Measurements from ENCODE around the gene VPS35L. TPM values are rescaled to one million over a fixed set of nuclear protein-coding genes. Genes with fewer than 3 reads are reported as not detected.

VPS35L gene
- total RNA-seq, 2 experiments from 2014 or later: 33.9 to 38.0 TPM

DNA sequence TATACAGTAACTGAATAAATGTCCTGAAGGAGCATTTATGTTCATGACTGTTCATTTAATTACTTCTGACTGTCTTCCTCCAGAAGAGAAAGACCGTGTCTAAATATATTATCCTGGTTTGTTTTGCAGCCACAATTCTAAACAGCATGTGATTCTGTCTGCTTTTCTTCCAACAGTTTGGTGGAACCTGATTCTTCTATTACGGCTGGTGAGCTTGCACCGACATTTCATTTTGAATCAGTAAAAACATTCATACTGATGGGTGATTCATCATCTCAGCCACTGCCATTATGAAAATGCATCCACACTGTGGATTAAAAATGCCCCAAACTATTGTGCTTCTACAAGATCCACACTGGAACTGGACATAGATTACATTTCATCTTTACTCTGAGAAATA lies 145.6 kb downstream of the VPS35L start:
- DNase-seq: no peak
- Mint-ChIP-seq H3K9me3 (no peaks in the 10 kb centered on the region), H3K27me3 (no peaks in the 10 kb centered on the region), H3K4me3 (no peak overlapping the region), H3K27ac (no peak overlapping the region), H3K36me3 (peaks cover 66% of the 10 kb centered on the region), H3K4me1 (ENCODE audit: low read depth) (peaks cover 39% of the 10 kb centered on the region)
- intact Hi-C loops (cut with micrococcal nuclease): no loop called here
- POLR2A ChIA-PET: no interaction called here
- CTCF ChIA-PET: no interaction called here

DNA sequence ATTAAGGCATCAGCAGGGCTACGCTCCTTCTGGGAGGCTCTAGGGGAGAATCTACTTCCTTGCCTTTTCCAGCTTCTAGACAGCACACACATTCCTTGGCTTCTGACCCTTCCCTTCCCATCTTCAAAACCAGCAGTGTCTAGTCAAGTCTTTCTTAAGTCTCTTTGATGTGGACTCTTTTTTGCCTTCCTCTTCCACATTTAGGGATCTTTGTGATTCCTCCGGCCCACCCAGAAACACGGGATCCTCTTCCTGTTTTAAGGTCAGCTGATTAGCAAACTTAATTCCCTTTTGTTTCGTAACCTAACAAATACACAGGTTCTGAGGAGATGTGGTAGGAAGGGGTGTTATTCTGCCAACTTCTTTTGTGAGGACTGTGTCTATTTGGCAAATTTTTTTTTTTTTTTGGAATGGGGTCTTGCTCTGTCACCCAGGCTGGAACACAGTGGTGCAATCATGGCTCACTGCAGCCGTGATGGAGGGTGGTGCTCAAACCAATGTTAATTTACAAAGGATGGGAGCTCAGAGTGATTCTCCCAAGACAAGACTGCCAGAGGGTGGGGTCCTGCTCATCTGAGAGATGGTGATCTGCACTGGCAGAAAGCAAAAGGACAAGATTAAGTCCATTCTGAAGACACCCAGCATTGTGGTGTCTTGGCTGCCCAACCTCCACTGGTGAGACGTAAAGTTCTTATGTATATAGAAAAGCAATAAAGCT lies 147.8 kb downstream of the VPS35L start:
- Mint-ChIP-seq H3K27ac (no peak overlapping the region), H3K4me3 (no peak overlapping the region), H3K9me3 (no peaks in the 10 kb centered on the region), H3K36me3 (peaks cover 54% of the 10 kb centered on the region), H3K27me3 (no peaks in the 10 kb centered on the region), H3K4me1 (ENCODE audit: low read depth) (peaks cover 18% of the 10 kb centered on the region)
- DNase-seq: no peak
- ChIA-PET CTCF (no interaction called here), POLR2A (no interaction called here)
- intact Hi-C loops (cut with micrococcal nuclease): no loop called here

- Mint-ChIP-seq H3K36me3 (peaks cover 53% of the 10 kb centered on the region), H3K9me3 (no peaks in the 10 kb centered on the region), H3K4me3 (no peak overlapping the region), H3K27me3 (no peaks in the 10 kb centered on the region), H3K27ac (no peak overlapping the region), H3K4me1 (ENCODE audit: low read depth) (peaks cover 11% of the 10 kb centered on the region)
- intact Hi-C loops (cut with micrococcal nuclease): no loop called here
- DNase-seq: no peak
- ChIA-PET CTCF (no interaction called here), POLR2A (interaction anchor here (1.0 kb wide), 1 partner anchor 8 kb away, joined by 3 read pairs; no protein-coding TSS in a partner anchor)
These were observed 149.0 kb downstream of the VPS35L start for GRCh38 chr16:19704321-19705145.

GRCh38 chr16:19705146-19705501 lies 149.6 kb downstream of the VPS35L start:
- intact Hi-C loops (cut with micrococcal nuclease): no loop called here
- ChIA-PET POLR2A (interaction anchor here (1.0 kb wide), 1 partner anchor 9 kb away, joined by 3 read pairs; no protein-coding TSS in a partner anchor), CTCF (no interaction called here)
- H3K27ac Mint-ChIP-seq: no peak overlapping the region
- H3K4me1 Mint-ChIP-seq (ENCODE audit: low read depth): peaks cover 12% of the 10 kb centered on the region
- no peak overlapping the region for H3K4me3 Mint-ChIP-seq
- DNase-seq: no peak
- no peaks in the 10 kb centered on the region for H3K27me3 Mint-ChIP-seq
- peaks cover 54% of the 10 kb centered on the region for H3K36me3 Mint-ChIP-seq
- H3K9me3 Mint-ChIP-seq: no peaks in the 10 kb centered on the region

GRCh38 chr16:19705843-19706242 lies 150.3 kb downstream of the VPS35L start:
- Mint-ChIP-seq H3K4me1 (ENCODE audit: low read depth) (peaks cover 11% of the 10 kb centered on the region), H3K36me3 (peaks cover 48% of the 10 kb centered on the region), H3K27me3 (no peaks in the 10 kb centered on the region), H3K27ac (no peak overlapping the region), H3K4me3 (no peak overlapping the region), H3K9me3 (no peaks in the 10 kb centered on the region)
- POLR2A ChIA-PET: no interaction called here
- no peak for DNase-seq
- intact Hi-C loops (cut with micrococcal nuclease): no loop called here
- CTCF ChIA-PET: no interaction called here

DNA sequence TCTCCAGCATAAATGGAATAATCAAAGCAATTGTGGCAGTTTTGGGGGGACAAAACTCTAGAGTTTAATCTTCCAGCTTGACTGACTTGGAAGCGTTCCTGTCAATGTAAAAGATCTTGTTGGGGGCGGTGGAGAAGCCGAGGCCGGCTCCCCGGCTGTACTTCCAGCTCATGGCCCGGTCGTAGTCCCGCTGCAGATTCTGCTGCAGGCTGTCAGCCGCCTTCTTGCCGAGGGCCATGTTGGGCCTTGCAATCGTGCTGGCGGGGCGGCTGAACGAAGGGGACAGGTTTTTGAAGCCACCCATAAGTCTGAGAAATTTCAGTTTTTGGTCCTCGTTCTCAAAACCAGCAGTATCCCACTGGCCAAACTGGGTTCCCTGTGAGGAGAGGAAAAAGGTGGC lies 151.3 kb downstream of the VPS35L start:
- H3K27ac Mint-ChIP-seq: no peak overlapping the region
- no peak overlapping the region for H3K4me3 Mint-ChIP-seq
- peaks cover 49% of the 10 kb centered on the region for H3K36me3 Mint-ChIP-seq
- intact Hi-C loops (cut with micrococcal nuclease): no loop called here
- H3K9me3 Mint-ChIP-seq: no peaks in the 10 kb centered on the region
- POLR2A ChIA-PET: interaction anchor here (0.8 kb wide), 1 partner anchor 8 kb away, joined by 3 read pairs; no protein-coding TSS in a partner anchor
- no peak for DNase-seq
- H3K4me1 Mint-ChIP-seq (ENCODE audit: low read depth): peaks cover 9% of the 10 kb centered on the region
- H3K27me3 Mint-ChIP-seq: no peaks in the 10 kb centered on the region
- CTCF ChIA-PET: no interaction called here

DNA sequence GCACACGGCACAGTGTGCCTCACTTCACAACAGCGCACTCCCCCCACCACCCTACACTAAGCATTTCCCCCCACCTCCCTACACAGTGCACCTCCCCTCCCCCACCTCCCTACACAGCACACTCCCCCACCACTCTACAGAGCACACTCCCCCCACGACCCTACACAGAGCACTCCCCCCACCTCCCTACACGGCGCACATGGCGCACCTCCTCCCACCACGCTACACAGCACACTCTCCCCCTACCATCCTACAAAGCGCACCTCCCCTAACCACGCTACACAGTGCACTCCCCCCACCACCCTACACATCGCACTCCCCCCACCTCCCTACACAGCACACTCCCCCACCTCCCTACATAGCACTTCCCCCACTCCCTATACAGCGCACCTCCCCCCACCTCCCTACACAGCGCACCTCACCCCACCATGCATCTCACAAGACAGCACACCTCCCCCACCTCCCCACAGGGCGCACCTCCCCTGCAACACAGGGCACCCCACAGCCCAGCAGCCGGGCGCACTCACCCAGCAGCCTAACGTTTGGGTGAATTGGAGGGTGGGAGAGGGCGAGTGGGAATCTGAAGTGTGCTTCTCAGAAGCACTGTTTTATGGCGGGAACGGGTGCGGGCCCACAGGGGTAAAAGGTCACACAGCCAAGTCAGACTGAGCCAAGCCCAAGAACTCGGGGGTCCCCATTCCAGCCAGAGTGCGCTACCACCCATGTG lies 152.2 kb downstream of the VPS35L start:
- no peak overlapping the region for H3K4me3 Mint-ChIP-seq
- ChIA-PET POLR2A (interaction anchor here (0.8 kb wide), 1 partner anchor 9 kb away, joined by 3 read pairs; no protein-coding TSS in a partner anchor), CTCF (no interaction called here)
- H3K4me1 Mint-ChIP-seq (ENCODE audit: low read depth): peaks cover 9% of the 10 kb centered on the region
- H3K27ac Mint-ChIP-seq: no peak overlapping the region
- no peaks in the 10 kb centered on the region for H3K9me3 Mint-ChIP-seq
- DNase-seq: no peak
- intact Hi-C loops (cut with micrococcal nuclease): no loop called here
- no peaks in the 10 kb centered on the region for H3K27me3 Mint-ChIP-seq
- peaks cover 45% of the 10 kb centered on the region for H3K36me3 Mint-ChIP-seq

GRCh38 chr16:19708296-19709205 lies 153.0 kb downstream of the VPS35L start:
- ChIA-PET CTCF (no interaction called here), POLR2A (no interaction called here)
- H3K4me1 Mint-ChIP-seq (ENCODE audit: low read depth): peaks cover 9% of the 10 kb centered on the region
- no peak for DNase-seq
- no peaks in the 10 kb centered on the region for H3K27me3 Mint-ChIP-seq
- H3K4me3 Mint-ChIP-seq: no peak overlapping the region
- H3K27ac Mint-ChIP-seq: no peak overlapping the region
- intact Hi-C loops (cut with micrococcal nuclease): no loop called here
- peaks cover 43% of the 10 kb centered on the region for H3K36me3 Mint-ChIP-seq
- no peaks in the 10 kb centered on the region for H3K9me3 Mint-ChIP-seq

DNA sequence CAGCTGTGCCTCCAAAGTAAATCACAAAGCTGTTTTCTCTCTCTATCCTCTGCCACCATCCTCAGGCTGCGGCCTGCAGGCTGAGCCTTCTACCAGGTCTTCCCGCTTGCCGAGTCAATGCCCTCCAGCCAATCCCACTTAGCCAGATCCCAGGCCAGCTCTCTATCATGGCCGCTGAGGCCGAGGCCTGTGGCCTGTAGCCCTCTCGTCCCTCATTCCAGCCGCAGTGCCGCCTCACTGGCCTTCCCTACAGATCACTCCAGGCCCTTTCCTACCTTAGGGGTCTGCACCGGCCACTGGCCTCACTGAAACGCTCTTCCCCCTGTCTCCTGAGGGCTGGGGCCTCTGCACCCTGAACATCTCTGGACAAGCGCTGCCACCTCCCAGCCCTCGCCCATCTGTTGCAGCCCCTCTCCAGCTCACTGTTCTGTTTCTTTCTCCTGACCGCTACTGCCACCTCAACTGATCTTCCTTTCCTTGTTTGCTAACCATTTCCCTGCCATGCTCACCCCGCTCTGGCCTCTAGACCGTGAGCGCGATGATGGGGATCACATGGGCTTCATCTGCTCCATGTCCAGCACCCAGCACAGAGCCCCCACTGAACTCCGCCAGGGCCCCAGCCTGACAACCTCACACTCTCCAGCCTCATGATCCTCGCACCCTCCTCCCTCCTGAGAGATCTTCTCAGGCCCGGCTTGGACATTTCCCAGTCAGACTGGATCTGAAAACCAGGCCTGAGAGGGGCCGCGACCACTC lies 154.1 kb downstream of the VPS35L start:
- peaks cover 45% of the 10 kb centered on the region for H3K36me3 Mint-ChIP-seq
- peaks cover 9% of the 10 kb centered on the region for H3K4me1 Mint-ChIP-seq (ENCODE audit: low read depth)
- CTCF ChIA-PET: no interaction called here
- no peaks in the 10 kb centered on the region for H3K9me3 Mint-ChIP-seq
- intact Hi-C loops (cut with micrococcal nuclease): loop anchor here (10.0 kb wide), 2 partner anchors 125 to 175 kb away; partner anchors contain the start of gene GPRC5B
- H3K4me3 Mint-ChIP-seq: no peak overlapping the region
- no peak overlapping the region for H3K27ac Mint-ChIP-seq
- POLR2A ChIA-PET: no interaction called here
- H3K27me3 Mint-ChIP-seq: no peaks in the 10 kb centered on the region
- no peak for DNase-seq

- H3K9me3 Mint-ChIP-seq: no peaks in the 10 kb centered on the region
- ChIA-PET POLR2A (no interaction called here), CTCF (interaction anchor here (1.0 kb wide), 1 partner anchor 12 kb away, joined by 3 read pairs; no protein-coding TSS in a partner anchor)
- no peak overlapping the region for H3K4me3 Mint-ChIP-seq
- intact Hi-C loops (cut with micrococcal nuclease): loop anchor here (10.0 kb wide), 2 partner anchors 126 to 174 kb away; partner anchors contain the start of gene GPRC5B
- DNase-seq: no peak
- H3K27ac Mint-ChIP-seq: no peak overlapping the region
- H3K27me3 Mint-ChIP-seq: no peaks in the 10 kb centered on the region
- peaks cover 14% of the 10 kb centered on the region for H3K4me1 Mint-ChIP-seq (ENCODE audit: low read depth)
- peaks cover 41% of the 10 kb centered on the region for H3K36me3 Mint-ChIP-seq
These were observed 154.8 kb downstream of the VPS35L start for GRCh38 chr16:19710191-19710908.
